Stomach smooth muscle (tissue), 2 donors: ENCODE measurements around the gene TMEM266.

Experiments
- H3K27ac ChIP-seq: one replicate; pipeline ENCODE4 v1.7.0; 2013; ENCODE audit warnings: mild to moderate bottlenecking, low read length, inconsistent platforms
- H3K27me3 ChIP-seq, 2 donors: one replicate each; pipeline ENCODE4 v1.7.0; 2013; ENCODE audit warnings: low read length in 2 of 2; ENCODE audit not compliant: insufficient read depth in 2 of 2, control insufficient read depth in 1 of 2
- H3K36me3 ChIP-seq, 2 donors: one replicate each; pipeline ENCODE4 v1.7.0; 2013; ENCODE audit warnings: low read length in 2 of 2; ENCODE audit not compliant: control insufficient read depth in 2 of 2, insufficient read depth in 2 of 2
- H3K4me1 ChIP-seq: one replicate; pipeline ENCODE4 v1.7.0; 2013; ENCODE audit warnings: low read length; ENCODE audit not compliant: control insufficient read depth, insufficient read depth
- H3K4me3 ChIP-seq, 2 donors: one replicate each; pipeline ENCODE4 v1.7.0; 2013; ENCODE audit warnings: low read length in 2 of 2
- H3K9ac ChIP-seq, 2 donors: one replicate each; pipeline ENCODE4 v1.7.0; 2013; ENCODE audit warnings: low read length in 2 of 2, mild to moderate bottlenecking in 1 of 2
- H3K9me3 ChIP-seq, 2 donors: one replicate each; pipeline ENCODE4 v1.7.0; 2013; ENCODE audit warnings: low read length in 2 of 2; ENCODE audit not compliant: control insufficient read depth in 2 of 2
- donor health status: healthy.
- donor health status: Pancreatic carcinoma.

TMEM266 gene

GRCh38 chr15:76150971-76151598 is 91.3 kb downstream of the TMEM266 start:
- H3K27ac ChIP-seq: no peak overlapping the region
- no peak overlapping the region for H3K9ac ChIP-seq
- H3K36me3 ChIP-seq: no peaks in the 10 kb centered on the region
- H3K4me3 ChIP-seq: no peak overlapping the region
- H3K9me3 ChIP-seq: no peaks in the 10 kb centered on the region
- H3K27me3 ChIP-seq: no peaks in the 10 kb centered on the region
- H3K4me1 ChIP-seq: peaks cover 16% of the 10 kb centered on the region

GRCh38 chr15:76151599-76151974 is 91.8 kb downstream of the TMEM266 start:
- no peak overlapping the region for H3K9ac ChIP-seq
- peaks cover 16% of the 10 kb centered on the region for H3K4me1 ChIP-seq
- H3K4me3 ChIP-seq: no peak overlapping the region
- H3K9me3 ChIP-seq: no peaks in the 10 kb centered on the region
- no peaks in the 10 kb centered on the region for H3K27me3 ChIP-seq
- H3K36me3 ChIP-seq: no peaks in the 10 kb centered on the region
- no peak overlapping the region for H3K27ac ChIP-seq

- Histone ChIP-seq H3K9ac (no peak overlapping the region), H3K27me3 (no peaks in the 10 kb centered on the region), H3K4me1 (peaks cover 16% of the 10 kb centered on the region), H3K27ac (no peak overlapping the region), H3K9me3 (no peaks in the 10 kb centered on the region), H3K36me3 (no peaks in the 10 kb centered on the region), H3K4me3 (no peak overlapping the region)
These were observed 92.4 kb downstream of the TMEM266 start for GRCh38 chr15:76152197-76152596.

GRCh38 chr15:76153241-76154197 is 93.7 kb downstream of the TMEM266 start:
- H3K4me1 ChIP-seq: peaks cover 13% of the 10 kb centered on the region
- no peaks in the 10 kb centered on the region for H3K36me3 ChIP-seq
- H3K4me3 ChIP-seq: no peak overlapping the region
- H3K9ac ChIP-seq: no peak overlapping the region
- no peaks in the 10 kb centered on the region for H3K27me3 ChIP-seq
- H3K9me3 ChIP-seq: no peaks in the 10 kb centered on the region
- H3K27ac ChIP-seq: no peak overlapping the region

GRCh38 chr15:76155731-76156130 is 95.9 kb downstream of the TMEM266 start:
- Histone ChIP-seq H3K27me3 (no peaks in the 10 kb centered on the region), H3K9ac (no peak overlapping the region), H3K9me3 (no peaks in the 10 kb centered on the region), H3K36me3 (no peaks in the 10 kb centered on the region), H3K4me1 (peaks cover 6% of the 10 kb centered on the region), H3K27ac (no peak overlapping the region), H3K4me3 (no peak overlapping the region)

GRCh38 chr15:76158226-76158625 is 98.4 kb downstream of the TMEM266 start:
- no peak overlapping the region for H3K9ac ChIP-seq
- H3K27ac ChIP-seq: no peak overlapping the region
- H3K27me3 ChIP-seq: no peaks in the 10 kb centered on the region
- H3K36me3 ChIP-seq: no peaks in the 10 kb centered on the region
- no peaks in the 10 kb centered on the region for H3K9me3 ChIP-seq
- H3K4me1 ChIP-seq: peaks cover 21% of the 10 kb centered on the region
- H3K4me3 ChIP-seq: no peak overlapping the region

GRCh38 chr15:76158815-76159214 is 99.0 kb downstream of the TMEM266 start:
- H3K9me3 ChIP-seq: no peaks in the 10 kb centered on the region
- H3K4me1 ChIP-seq: peaks cover 23% of the 10 kb centered on the region
- no peaks in the 10 kb centered on the region for H3K36me3 ChIP-seq
- no peaks in the 10 kb centered on the region for H3K27me3 ChIP-seq
- H3K9ac ChIP-seq: no peak overlapping the region
- H3K27ac ChIP-seq: no peak overlapping the region
- H3K4me3 ChIP-seq: no peak overlapping the region

GRCh38 chr15:76159282-76159681 is 99.5 kb downstream of the TMEM266 start:
- no peaks in the 10 kb centered on the region for H3K27me3 ChIP-seq
- no peak overlapping the region for H3K9ac ChIP-seq
- H3K36me3 ChIP-seq: no peaks in the 10 kb centered on the region
- peaks cover 23% of the 10 kb centered on the region for H3K4me1 ChIP-seq
- H3K4me3 ChIP-seq: no peak overlapping the region
- H3K27ac ChIP-seq: no peak overlapping the region
- no peaks in the 10 kb centered on the region for H3K9me3 ChIP-seq

GRCh38 chr15:76160426-76161152 is 100.8 kb downstream of the TMEM266 start:
- H3K4me1 ChIP-seq: peaks cover 23% of the 10 kb centered on the region
- no peak overlapping the region for H3K4me3 ChIP-seq
- H3K9me3 ChIP-seq: no peaks in the 10 kb centered on the region
- no peaks in the 10 kb centered on the region for H3K27me3 ChIP-seq
- no peaks in the 10 kb centered on the region for H3K36me3 ChIP-seq
- H3K27ac ChIP-seq: no peak overlapping the region
- no peak overlapping the region for H3K9ac ChIP-seq

- H3K4me3 ChIP-seq: no peak overlapping the region
- no peaks in the 10 kb centered on the region for H3K9me3 ChIP-seq
- H3K27ac ChIP-seq: no peak overlapping the region
- H3K9ac ChIP-seq: no peak overlapping the region
- H3K27me3 ChIP-seq: no peaks in the 10 kb centered on the region
- H3K36me3 ChIP-seq: no peaks in the 10 kb centered on the region
- H3K4me1 ChIP-seq: peaks cover 23% of the 10 kb centered on the region
These were observed 101.6 kb downstream of the TMEM266 start for GRCh38 chr15:76161153-76162035.
